SIG-M5 (cell line): Measurements from ENCODE around the gene CNTN4.
"Not testable (repeated sequence)": the region's sequence is repeated elsewhere in the genome, so short reads cannot be mapped to it uniquely, and the experiment has no call there.

ENCODE experiments used
- DNase-seq: peaks from one replicate; lab custom pipeline; 2025; lab: John Stamatoyannopoulos, UW

The CNTN4 gene

DNA sequence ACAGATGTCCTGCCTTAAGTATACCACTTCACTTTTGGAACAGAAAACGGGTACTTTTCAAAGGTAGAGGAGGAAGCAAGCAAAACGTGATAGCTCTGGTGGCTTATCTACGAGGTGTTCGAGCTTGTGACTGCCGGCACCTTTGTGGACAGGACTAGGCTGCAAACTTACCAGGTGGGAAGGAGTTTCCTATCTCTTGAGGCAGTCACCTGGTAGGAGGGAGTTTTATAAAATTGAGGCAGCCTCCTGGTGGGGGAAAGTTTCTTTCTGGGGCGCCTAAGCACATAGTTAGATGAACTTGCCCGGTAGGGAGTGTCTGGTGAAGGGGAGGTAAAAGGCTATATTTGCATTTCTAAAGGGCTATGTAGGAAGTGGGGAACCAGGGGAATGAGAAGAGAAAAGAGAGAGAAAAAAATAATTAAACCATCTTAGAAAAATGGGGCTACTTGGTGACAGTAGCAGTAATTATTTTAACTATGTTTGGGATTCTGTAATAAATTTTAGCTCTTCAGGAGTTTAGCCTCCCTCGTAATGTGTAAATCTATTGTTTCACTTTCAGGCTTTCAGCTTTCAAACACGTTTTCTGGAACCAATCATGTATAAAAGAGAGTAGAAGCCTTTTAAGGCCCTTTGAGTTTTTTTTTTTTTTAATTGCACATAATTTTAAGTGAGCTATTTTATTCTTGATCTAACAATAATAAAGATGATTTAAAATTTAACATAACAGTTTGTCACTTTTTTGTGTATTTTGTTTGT, 880.5 kb downstream of the CNTN4 start:
- DNase-seq, result no peak

DNA sequence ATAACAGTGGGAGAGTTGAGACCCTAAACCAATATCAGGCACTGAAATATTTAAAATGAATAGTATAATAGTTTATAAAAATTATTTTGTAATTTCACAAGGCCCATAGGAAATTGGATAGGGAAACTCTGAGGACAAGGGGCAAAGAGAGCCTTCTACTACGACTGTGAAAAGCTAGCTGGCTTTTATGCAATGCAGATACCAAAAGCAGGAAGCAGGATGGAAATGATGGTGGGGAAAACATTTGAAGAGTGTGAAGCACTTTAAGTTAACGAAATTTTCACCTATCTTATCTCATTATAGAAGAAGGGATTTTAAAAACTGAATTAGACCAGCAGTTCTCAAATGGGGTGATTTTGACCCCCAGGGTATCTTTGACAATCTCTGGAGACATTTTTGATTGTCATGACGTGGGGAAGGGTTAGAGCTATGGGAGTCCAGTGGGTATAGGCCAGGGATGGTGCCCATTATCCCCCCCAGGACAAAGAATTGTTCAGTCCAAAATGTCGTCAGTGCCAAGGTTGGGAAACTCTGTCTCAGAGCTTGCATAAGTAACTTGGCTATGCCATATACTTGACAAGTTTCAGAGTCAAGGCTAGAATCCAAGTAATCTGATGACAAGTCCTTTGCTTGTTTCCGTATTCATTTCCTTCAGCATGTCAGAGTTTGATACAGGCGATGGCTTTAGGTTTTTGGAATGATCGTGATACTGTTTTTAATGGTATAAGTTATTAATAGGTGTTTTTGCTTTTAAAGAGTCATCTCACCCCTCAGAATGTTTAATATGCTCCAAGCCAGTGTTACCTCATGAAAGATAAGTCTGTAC, 885.6 kb downstream of the CNTN4 start:
- DNase-seq, result no peak

DNA sequence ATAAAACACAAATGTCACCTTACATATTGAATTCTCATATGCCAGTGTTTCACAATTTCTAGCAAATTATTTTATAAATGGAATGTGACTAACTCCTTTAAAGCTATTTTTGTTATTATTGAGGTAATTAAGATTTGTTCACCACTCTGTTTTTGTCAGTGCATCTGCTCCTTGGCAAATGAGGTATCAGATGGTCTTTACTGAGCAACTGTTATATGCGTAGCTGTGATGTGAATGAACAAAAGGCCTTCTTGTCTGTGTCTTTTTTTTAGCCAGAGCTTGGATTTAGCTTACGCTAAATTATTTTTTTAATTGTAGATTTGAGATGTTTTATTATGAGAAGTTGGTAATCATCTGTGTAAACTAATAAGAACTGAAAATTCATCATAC, 886.2 kb downstream of the CNTN4 start:
- DNase-seq, result no peak

DNA sequence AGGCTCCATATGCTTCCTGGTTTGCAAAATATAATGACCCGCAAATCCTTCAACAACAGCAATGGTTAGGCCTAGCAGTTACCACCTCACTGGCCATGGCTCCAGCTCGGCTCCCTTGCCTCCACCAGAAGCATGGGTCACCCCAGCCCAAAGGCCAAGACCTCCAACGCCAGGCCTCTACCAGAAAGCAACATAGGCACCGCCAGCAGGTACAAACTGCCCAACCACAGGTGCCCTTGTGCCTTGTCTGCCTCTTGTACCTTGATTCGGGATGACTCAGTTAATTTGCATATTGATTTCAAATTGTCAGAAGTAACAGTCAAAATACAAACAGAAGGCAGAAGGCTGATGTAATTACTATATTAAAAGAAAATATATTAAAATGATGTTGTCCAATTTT, 886.8 kb downstream of the CNTN4 start:
- no peak for DNase-seq

DNA sequence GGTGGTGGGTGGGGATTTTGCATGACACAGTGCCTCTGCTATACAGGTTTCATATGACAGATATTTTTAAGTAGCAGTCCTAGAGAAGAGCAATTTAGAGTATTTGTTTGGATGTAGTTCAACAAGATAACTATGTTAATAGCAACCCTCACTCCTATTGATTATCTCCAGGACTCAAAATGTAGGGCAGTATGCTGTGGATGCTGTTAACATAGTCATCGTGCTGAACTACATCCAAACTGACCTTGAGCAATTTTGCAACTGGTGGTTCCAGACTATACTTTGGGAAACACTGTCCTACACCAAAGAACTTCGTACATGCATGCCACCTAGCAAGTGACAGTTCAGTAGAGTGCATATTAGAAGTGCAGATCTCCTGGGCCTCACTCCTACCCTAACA, 893.9 kb downstream of the CNTN4 start:
- no peak for DNase-seq

DNA sequence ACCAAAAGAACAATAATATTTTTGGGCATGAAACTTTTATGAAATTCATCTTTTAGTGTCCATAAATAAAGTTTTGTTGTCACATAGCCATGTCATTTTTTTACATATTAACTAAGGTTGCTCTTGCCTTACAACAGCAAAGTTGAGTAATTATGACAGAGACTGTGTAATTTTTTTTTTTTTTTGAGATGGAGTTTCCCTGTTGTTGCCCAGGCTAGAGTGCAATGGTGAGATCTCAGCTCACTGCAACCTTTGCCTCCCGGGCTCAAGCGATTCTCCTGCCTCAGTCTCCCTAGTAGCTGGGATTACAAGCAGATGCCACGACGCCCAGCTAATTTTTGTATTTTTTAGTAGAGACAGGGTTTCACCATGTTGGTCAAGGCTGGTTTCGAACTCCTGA, 894.5 kb downstream of the CNTN4 start:
- DNase-seq, result not testable (repeated sequence)

DNA sequence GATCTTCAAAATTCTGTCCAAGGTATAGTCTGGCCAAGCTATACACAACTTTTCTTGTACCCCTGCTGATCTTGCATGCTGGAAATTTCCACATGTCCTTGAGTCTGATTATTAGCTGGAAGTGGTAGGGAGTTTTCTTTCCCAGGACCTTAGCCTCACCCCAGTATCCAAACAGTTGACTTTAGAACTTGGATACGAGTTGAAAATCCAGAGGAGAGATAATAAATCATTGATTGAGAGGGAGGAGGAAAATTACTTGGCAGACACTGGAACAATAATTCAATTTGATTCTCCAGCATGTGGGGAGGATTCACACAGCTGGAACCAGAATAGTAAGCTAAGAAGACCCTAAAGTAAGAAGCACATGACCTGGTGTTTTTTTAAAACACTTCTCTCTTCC, 895.1 kb downstream of the CNTN4 start:
- no peak for DNase-seq

DNA sequence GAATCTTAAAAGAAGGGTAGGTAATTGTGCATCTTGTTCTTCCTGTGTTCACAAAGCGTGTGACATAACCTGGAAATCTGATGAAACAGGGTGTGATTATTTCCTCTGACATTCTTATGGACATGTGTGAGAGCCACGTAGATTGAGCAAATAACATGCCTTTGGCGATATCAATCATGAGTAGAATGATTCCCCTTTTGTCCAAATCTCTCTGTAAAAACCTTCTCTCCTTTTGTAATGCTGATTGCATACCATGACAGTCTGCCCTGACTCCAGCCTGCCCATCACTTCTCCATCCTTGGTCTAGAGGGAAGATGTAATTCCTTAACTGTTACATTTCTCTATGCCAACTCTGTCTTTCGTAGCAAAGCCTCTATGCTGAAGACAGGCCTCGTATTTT, 896.5 kb downstream of the CNTN4 start:
- no peak for DNase-seq

DNA sequence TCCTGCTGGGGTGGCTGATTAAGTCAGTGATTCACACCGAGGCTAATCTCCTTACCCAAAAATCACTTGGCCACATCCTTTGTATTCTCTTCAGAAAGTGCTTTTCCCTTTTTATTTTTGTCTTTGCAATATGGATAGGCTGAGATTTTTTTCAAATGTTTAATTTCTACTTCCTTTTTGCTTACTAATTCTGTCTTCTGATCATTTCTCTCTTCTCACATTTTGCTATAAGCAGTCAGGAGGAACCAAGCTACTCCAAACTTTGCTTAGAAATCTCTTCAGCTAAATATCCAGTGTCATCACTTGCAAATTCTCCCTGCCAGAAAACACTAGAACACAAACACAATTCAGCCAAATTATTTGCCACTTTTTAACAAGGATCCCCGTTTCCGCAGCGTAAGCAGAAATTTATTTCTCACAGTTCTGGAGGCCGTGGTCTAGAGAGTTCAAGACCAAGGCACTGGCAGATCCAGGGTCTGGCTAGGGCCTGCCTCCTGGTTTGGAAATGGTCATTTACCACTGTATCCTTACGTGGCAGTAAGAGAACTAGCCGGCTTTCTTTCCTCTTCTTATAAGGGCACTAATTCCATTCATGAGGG, 906.6 kb downstream of the CNTN4 start:
- no peak for DNase-seq

DNA sequence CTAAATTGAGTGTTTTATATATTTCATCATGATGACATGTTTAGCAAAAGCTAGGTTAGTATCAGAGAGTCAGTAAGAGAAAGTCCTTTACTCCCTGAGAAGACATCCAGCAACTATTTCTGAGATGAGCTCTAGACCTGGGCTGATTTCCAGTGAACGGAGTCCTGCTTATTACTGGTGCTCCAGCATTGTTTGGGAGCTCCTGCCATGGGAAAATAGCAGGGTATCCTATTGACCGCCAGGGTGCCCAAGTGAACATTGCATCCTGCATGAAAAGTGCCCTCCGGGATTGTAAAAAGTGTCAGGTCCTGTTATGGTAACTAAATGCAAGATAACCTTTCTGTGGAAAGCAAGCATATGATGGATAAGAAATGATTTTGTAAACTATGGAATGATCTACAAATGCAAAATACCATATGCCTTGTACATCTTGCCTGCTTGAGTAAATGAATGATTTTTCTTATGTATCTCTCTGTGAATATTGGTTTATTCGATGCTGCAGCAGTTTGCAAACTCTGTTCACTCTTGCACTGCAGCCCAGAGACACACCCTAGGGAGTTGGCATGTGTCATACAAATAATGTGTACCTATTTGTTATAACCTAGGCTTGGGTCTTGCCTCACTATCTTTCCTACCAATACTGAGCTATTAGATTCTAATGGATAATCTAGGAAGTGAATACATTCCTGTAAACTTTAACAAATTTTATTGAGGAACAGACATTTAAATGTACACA, 914.8 kb downstream of the CNTN4 start:
- no peak for DNase-seq

DNA sequence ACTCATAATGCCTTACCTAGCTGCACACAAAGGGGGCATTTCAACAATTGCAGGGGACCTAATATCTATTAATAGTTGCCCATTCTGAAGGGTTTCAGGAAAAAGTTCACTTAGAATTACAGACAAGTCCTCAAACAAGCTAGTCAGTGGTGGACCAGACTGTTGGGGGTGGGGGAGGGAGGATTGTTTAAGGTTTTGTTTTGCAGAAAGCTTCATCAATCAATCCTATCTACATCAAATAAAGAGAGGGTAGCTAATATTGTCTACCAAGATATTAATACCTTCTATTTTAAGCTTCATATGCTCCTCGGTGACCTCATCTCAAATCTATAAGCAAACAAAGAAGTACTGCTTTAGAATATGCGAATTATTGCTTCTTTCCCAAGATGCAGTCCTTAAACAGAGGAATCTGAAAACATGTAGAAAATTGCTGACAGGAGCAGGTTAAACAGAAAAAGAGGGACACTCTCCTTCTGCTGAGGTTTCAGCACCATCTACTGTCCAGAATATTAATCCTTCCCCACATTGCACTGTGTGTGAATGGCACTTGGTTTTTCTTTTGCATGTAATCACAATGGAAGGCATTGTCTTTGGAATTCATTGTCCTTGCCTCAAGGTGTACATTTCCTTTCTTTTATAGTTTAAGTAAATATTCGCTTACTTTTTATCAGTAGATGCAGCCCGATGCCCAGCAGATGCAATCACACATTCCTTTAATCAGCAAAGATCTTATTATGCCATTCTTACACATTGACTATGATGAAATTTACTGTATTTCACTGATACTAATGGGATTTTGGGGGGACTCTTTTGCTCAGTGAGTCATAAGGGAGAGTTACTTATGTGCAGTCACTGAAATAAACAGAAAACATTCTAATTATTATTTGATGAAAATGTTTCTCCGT, 916.8 kb downstream of the CNTN4 start:
- no peak for DNase-seq

DNA sequence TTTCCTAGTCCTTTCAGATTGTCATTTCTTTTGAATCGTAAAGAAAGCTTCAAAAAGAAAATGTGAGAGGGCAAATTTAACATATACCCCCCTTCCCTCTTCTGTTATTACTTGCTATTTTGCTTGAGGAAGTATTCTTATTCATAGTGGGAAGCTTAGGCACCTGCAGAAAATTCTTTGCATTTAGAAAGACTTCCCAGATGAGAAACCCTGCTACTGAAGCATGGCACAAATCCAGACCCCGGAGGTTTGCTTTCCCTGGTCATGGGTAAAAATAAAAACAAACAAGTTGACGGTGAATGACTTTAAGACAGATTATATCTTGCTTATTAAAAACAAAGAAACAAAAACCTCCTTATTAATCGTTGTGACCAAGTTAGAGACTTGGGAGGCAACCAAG, 917.6 kb downstream of the CNTN4 start:
- no peak for DNase-seq

DNA sequence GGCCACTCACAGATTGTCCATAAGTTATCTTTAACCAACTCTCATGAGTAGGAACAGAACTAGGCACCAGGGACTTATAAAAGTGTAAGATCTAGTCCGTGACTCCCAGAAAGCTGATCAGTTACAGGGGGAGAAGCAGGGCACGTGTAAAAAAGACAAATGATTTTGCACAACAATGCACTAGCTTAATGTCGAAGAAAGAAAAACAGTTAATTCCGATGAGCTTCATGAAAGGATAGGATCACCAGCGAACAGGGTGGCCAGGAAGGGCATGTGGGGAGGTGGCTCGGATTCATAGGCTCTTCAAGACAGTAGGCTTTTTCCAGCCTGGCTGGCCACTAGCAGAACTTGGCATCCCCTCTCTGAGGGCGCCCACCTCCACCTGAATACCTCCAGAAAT, 921.5 kb downstream of the CNTN4 start:
- DNase-seq, result no peak

DNA sequence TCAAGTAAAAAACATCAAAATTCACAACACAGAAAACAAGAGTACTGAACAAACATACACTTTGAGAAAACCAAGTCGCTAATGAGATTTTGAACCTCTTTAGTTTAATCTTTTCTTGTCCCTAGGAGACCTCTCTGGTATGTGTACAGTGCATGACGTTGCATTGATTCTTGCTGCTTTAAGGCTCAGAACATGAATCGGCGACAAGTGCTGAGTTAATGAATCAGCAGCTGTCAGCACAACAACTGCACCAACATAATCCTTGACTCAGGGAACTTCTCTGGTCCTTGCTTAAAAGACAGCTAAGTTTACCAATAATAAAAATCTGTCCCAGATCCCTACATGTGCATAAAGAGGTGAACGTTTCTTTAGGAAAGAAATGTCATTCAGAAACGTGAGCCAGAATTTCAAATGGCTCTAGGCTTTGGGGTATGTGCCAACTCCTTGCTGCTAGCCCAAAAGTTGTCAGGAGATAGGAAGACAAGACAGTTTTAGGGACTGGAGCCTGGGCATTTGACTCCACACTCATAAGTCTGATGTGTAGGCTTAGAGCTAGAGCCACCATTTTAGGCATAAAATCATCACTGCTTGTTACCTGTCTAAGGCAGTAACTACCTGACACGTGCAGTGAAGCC, 924.6 kb downstream of the CNTN4 start:
- no peak for DNase-seq

DNA sequence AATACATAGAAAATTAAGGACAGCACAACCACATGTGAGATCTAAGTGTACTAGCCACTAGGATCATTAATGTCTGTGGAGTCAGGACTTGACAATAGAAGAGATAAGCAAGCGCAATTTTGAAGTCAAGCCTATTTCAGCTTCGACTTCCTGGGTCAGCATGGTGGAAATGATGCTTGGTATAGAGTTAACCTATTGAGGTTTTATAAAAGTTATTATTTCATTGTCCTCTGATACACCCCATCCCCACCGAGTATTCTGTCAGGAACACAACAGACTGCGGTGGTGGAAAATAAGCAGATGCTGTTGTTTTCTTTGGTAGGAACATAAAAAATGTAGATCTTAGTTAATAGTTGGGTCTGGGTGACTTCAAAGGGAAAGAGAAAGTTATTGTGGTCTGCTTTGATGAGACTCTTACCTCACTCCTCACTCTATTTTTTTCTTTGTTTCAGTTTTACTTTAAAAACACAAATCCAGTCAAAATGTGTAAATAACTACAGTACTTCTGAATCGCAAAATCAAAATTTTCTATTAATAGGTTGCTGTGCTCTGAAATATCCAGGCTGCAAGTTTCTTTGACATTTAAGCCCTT, 929.4 kb downstream of the CNTN4 start:
- no peak for DNase-seq

DNA sequence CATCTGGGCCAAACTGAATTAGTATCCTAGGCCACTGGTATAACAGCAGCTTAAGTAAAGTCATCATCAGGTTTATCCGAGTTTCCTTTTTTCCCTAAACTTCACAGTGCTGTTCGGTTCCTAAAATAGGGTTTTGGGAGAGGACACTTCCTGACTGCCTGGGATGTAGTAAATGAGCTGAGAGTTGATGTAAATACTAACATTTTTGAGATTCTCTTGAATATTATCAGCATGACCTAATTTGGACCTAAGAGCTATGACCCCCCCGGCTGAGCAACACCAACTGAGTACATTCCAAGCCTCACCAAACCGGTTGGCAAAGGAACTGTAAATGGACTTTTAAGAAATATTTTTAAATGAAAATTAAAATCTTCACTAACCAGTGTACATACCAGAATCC, 932.7 kb downstream of the CNTN4 start:
- no peak for DNase-seq

DNA sequence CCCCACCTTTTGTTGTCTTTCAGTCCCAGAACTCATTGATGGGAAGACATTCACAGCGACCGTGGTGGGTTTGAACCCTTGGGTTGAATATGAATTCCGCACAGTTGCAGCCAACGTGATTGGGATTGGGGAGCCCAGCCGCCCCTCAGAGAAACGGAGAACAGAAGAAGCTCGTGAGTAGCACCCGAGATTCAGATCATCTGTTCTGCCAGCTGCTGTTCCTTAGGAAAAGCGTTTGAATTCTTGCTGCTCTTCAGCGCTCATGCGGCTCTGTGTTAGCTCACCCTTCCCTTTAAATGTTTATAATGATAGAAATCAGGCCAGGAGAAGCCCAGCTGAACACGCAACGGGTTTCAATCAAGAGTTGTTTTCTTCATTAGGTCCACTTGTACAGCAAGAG, 938.5 kb downstream of the CNTN4 start:
- DNase-seq, result no peak

DNA sequence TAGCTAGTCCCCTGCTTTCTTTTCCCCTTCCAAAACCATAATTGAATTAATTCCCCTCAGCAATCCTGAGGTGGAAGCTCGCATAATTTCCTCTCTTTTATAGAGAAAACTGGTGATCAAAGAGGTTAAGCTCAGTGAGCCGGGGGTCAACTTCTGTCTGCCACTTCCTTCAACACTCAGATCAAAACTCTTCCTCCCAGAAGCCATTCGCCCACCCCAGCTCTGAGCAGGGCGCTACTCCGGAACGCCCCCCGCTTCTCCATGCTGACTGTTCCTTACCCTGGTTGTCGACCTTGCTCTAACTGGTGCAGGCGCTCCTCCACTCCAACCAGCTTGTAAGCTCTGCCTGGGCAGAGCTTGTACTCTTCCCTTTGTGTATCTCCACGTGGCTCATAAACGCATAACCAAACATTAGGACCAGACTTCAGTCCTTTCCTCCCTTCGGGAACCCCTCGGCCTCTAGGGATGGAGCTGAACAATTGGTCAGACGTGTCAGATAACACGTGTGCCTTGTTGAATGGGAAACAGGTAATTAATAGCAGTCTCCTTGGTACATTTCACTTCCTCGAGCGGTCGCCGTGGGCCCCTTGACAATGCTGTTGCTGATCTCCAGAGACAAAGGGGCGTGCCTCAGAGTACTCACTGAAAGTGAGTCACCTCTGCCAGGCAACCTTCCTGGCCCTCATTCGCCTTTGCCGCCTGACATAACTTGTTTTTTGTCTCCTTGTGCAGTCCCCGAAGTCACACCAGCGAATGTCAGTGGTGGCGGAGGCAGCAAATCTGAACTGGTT, 939.7 kb downstream of the CNTN4 start:
- DNase-seq, result no peak

DNA sequence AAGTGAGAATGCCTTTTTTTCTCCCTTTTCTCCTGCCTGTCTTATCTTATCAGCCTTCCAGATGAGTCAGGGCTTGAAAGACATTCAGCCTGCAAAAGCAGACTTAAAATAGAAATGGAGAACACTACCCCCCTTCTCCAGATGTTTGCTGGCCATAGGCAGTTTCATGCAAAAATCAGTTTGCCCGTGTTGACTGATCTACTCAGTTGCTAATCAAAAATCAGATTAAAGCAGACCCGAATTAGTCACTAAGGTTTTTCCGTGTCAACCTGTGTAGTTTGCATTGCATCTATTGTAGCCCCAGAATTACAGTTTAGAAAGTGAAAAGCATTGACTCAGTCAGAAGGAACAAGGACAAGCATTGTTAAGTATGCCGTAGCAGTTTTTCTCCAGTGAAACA, 955.3 kb downstream of the CNTN4 start:
- DNase-seq, result no peak

DNA sequence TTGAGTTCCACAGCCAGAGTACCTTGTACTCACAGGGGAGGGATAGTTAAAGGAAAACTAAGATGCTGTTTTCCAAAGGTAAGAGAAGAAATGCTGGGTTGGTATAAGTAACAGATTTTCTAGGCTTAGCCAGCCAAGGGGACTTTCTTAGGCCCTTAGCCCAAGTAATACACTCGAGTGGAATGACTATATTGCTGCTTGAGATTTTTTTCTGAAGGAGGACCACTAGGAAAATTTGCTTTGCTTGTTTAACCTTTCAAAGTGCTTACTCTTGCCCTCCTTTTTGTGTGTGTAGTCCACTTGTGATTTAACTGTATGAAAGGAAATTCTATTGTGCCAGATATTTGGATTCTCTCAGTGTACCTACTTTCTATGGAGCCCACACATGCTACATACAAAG, 961.0 kb downstream of the CNTN4 start:
- DNase-seq, result no peak
